H1 (cell line): ENCODE results near the gene AIFM3. TPM values are rescaled to one million over a fixed set of nuclear protein-coding genes. Genes with fewer than 3 reads are reported as not detected.

Experiments used
- NRF1 ChIP-seq: IDR thresholded peaks from 2 replicates; pipeline ENCODE4 v1.6.1; 2011; ENCODE audit warnings: mild to moderate bottlenecking, low read depth, low read length, improper control_type of control experiment
- polyA plus RNA-seq, 7 experiments: library from polyadenylated mRNA; depleted of rRNA in 3 of 7; stranded (reverse) in 5 of 7; unstranded in 2 of 7; fragments of >200 nt in 5 of 7; fragments of 200-250 nt in 2 of 7; gene quantifications; 1 replicate in 5 of 7; 2 replicates in 1 of 7; 4 replicates in 1 of 7; pipeline versions ENCODE4 v1.2.1 to v1.2.3, GENCODE V29; 2011 to 2013; ENCODE audit warnings: missing spikeins in 2 of 7, mixed read lengths in 2 of 7
- total RNA-seq: library from RNA; stranded (reverse); fragmentation: NEBNext Ultra II Directional; extraction: Animal tissue kit (Norgen Biotek cat#: 25700); gene quantifications from 2 replicates; pipeline ENCODE4 v1.2.1, GENCODE V29; 2021
- TF ChIP-seq, protein P1 (sequence below): fragments of 300-600 bp; sonication (generic); IDR thresholded peaks from 2 replicates; pipeline ENCODE4 v1.7.1; 2012; ENCODE audit warnings: low read length, moderate library complexity, mild to moderate bottlenecking, inconsistent platforms; ENCODE audit not compliant: insufficient replicate concordance

Gene AIFM3
- total and polyA plus RNA-seq, 2 of the 8 experiments (the other 6 are each of a cell fraction or from before 2014, with no cell fraction given): 0.86 to 1.4 TPM

DNA sequence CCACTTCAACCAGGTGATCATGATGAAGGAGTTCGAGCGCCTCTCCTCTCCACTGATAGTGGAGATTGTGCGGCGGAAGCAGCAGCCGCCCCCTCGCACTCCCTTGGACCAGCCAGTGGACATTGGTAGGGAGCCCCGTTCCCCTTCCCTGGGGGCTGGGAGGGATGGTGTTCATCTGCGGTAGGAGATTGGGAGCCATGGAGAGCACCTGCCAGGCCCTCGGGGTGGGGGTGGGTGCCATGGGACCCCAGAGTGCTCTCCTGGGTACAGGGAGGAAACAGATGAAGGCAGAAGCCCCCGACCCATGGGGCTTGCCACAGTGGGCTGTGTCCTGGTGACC, 27.8 kb downstream of the AIFM3 start (continued):
- TF ChIP-seq, protein P1, sequence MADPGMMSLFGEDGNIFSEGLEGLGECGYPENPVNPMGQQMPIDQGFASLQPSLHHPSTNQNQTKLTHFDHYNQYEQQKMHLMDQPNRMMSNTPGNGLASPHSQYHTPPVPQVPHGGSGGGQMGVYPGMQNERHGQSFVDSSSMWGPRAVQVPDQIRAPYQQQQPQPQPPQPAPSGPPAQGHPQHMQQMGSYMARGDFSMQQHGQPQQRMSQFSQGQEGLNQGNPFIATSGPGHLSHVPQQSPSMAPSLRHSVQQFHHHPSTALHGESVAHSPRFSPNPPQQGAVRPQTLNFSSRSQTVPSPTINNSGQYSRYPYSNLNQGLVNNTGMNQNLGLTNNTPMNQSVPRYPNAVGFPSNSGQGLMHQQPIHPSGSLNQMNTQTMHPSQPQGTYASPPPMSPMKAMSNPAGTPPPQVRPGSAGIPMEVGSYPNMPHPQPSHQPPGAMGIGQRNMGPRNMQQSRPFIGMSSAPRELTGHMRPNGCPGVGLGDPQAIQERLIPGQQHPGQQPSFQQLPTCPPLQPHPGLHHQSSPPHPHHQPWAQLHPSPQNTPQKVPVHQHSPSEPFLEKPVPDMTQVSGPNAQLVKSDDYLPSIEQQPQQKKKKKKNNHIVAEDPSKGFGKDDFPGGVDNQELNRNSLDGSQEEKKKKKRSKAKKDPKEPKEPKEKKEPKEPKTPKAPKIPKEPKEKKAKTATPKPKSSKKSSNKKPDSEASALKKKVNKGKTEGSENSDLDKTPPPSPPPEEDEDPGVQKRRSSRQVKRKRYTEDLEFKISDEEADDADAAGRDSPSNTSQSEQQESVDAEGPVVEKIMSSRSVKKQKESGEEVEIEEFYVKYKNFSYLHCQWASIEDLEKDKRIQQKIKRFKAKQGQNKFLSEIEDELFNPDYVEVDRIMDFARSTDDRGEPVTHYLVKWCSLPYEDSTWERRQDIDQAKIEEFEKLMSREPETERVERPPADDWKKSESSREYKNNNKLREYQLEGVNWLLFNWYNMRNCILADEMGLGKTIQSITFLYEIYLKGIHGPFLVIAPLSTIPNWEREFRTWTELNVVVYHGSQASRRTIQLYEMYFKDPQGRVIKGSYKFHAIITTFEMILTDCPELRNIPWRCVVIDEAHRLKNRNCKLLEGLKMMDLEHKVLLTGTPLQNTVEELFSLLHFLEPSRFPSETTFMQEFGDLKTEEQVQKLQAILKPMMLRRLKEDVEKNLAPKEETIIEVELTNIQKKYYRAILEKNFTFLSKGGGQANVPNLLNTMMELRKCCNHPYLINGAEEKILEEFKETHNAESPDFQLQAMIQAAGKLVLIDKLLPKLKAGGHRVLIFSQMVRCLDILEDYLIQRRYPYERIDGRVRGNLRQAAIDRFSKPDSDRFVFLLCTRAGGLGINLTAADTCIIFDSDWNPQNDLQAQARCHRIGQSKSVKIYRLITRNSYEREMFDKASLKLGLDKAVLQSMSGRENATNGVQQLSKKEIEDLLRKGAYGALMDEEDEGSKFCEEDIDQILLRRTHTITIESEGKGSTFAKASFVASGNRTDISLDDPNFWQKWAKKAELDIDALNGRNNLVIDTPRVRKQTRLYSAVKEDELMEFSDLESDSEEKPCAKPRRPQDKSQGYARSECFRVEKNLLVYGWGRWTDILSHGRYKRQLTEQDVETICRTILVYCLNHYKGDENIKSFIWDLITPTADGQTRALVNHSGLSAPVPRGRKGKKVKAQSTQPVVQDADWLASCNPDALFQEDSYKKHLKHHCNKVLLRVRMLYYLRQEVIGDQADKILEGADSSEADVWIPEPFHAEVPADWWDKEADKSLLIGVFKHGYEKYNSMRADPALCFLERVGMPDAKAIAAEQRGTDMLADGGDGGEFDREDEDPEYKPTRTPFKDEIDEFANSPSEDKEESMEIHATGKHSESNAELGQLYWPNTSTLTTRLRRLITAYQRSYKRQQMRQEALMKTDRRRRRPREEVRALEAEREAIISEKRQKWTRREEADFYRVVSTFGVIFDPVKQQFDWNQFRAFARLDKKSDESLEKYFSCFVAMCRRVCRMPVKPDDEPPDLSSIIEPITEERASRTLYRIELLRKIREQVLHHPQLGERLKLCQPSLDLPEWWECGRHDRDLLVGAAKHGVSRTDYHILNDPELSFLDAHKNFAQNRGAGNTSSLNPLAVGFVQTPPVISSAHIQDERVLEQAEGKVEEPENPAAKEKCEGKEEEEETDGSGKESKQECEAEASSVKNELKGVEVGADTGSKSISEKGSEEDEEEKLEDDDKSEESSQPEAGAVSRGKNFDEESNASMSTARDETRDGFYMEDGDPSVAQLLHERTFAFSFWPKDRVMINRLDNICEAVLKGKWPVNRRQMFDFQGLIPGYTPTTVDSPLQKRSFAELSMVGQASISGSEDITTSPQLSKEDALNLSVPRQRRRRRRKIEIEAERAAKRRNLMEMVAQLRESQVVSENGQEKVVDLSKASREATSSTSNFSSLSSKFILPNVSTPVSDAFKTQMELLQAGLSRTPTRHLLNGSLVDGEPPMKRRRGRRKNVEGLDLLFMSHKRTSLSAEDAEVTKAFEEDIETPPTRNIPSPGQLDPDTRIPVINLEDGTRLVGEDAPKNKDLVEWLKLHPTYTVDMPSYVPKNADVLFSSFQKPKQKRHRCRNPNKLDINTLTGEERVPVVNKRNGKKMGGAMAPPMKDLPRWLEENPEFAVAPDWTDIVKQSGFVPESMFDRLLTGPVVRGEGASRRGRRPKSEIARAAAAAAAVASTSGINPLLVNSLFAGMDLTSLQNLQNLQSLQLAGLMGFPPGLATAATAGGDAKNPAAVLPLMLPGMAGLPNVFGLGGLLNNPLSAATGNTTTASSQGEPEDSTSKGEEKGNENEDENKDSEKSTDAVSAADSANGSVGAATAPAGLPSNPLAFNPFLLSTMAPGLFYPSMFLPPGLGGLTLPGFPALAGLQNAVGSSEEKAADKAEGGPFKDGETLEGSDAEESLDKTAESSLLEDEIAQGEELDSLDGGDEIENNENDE: no peak
- TF ChIP-seq NRF1: no peak
